ENCODE results near the gene NSG1. TPM values are rescaled to one million over a fixed set of nuclear protein-coding genes. Genes with fewer than 3 reads are reported as not detected.

NSG1 gene
- total RNA-seq, 4 donors from 2014 or later, result 0.42 to 5.1 (median 2.7) TPM

- DNase-seq (ENCODE audit: extremely low spot score), result no peak
- H3K4me3 ChIP-seq, result no peak overlapping the region
- H3K27me3 ChIP-seq, result peaks cover 0 to 98% (median 25%) of the 10 kb centered on the region in 4 donors
- intact Hi-C loops (cut with DNase I), result no loop called here
- no peaks in the 10 kb centered on the region for H3K9me3 ChIP-seq
- 75% methylated on average over 2 of the region's 11 CpGs for WGBS
- TF ChIP-seq POLR2A (IDR thresholded peaks at IDR 0.05; ENCODE audit: low read depth), result no peak
- no peak for TF ChIP-seq POLR2AphosphoS5 (IDR thresholded peaks at IDR 0.05)
- peaks cover 20 to 31% (median 30%) of the 10 kb centered on the region in 4 donors for H3K4me1 ChIP-seq
- H3K36me3 ChIP-seq, result no peaks in the 10 kb centered on the region
- no peak overlapping the region for H3K27ac ChIP-seq (replicated peaks in 1 of 4)
Observed at GRCh38 chr4:4390515-4391240, 3.8 kb downstream of the NSG1 start.

- no peak overlapping the region for H3K27ac ChIP-seq (replicated peaks in 1 of 4)
- H3K27me3 ChIP-seq, result peaks cover 0 to 97% (median 13%) of the 10 kb centered on the region in 4 donors
- TF ChIP-seq POLR2AphosphoS5 (IDR thresholded peaks at IDR 0.05) (no peak), CTCF (IDR thresholded peaks at IDR 0.05) (no peak), EP300 (IDR thresholded peaks at IDR 0.05) (no peak), POLR2A (IDR thresholded peaks at IDR 0.05; ENCODE audit: low read depth) (no peak)
- 83% methylated on average over 4 of the region's 4 CpGs for WGBS
- no peak overlapping the region for H3K4me3 ChIP-seq
- intact Hi-C loops (cut with DNase I), result no loop called here
- H3K36me3 ChIP-seq, result no peaks in the 10 kb centered on the region
- no peak for DNase-seq (ENCODE audit: extremely low spot score)
- peaks cover 12 to 23% (median 18%) of the 10 kb centered on the region in 4 donors for H3K4me1 ChIP-seq
- H3K9me3 ChIP-seq, result no peaks in the 10 kb centered on the region
Observed at GRCh38 chr4:4391866-4392265, 5.0 kb downstream of the NSG1 start.

- DNase-seq (ENCODE audit: extremely low spot score), result no peak
- H3K36me3 ChIP-seq, result no peaks in the 10 kb centered on the region
- H3K27ac ChIP-seq (replicated peaks in 1 of 4), result no peak overlapping the region
- no peaks in the 10 kb centered on the region for H3K9me3 ChIP-seq
- H3K4me1 ChIP-seq, result peaks cover 5 to 15% (median 11%) of the 10 kb centered on the region in 4 donors
- TF ChIP-seq POLR2A (IDR thresholded peaks at IDR 0.05; ENCODE audit: low read depth) (no peak), EP300 (IDR thresholded peaks at IDR 0.05) (no peak)
- H3K27me3 ChIP-seq, result peaks cover 0 to 97% (median 5%) of the 10 kb centered on the region in 4 donors
- 90% methylated on average over 10 of the region's 13 CpGs for WGBS
- H3K4me3 ChIP-seq, result no peak overlapping the region
- intact Hi-C loops (cut with DNase I), result no loop called here
Observed at GRCh38 chr4:4392501-4393183, 5.7 kb downstream of the NSG1 start.

GRCh38 chr4:4394644-4395043, 7.7 kb downstream of the NSG1 start:
- H3K27me3 ChIP-seq, result peaks cover 0 to 97% (median 0%) of the 10 kb centered on the region in 4 donors
- H3K36me3 ChIP-seq, result no peaks in the 10 kb centered on the region
- no peak overlapping the region for H3K4me3 ChIP-seq
- H3K27ac ChIP-seq (replicated peaks in 1 of 4), result no peak overlapping the region
- peaks cover 0 to 5% (median 0%) of the 10 kb centered on the region in 4 donors for H3K4me1 ChIP-seq
- no peak for TF ChIP-seq POLR2AphosphoS5 (IDR thresholded peaks at IDR 0.05)
- no peak for TF ChIP-seq EP300 (IDR thresholded peaks at IDR 0.05)
- TF ChIP-seq POLR2A (IDR thresholded peaks at IDR 0.05; ENCODE audit: low read depth), result no peak
- no peak for TF ChIP-seq CTCF (IDR thresholded peaks at IDR 0.05)
- intact Hi-C loops (cut with DNase I), result no loop called here
- DNase-seq (ENCODE audit: extremely low spot score), result no peak
- peaks cover 0 to 2% (median under 1%) of the 10 kb centered on the region in 4 donors for H3K9me3 ChIP-seq
- 58% methylated on average over 7 of the region's 9 CpGs for WGBS

- TF ChIP-seq POLR2AphosphoS5 (IDR thresholded peaks at IDR 0.05), result no peak
- no peak for TF ChIP-seq POLR2A (IDR thresholded peaks at IDR 0.05; ENCODE audit: low read depth)
- Histone ChIP-seq H3K36me3 (no peaks in the 10 kb centered on the region), H3K27me3 (peaks cover 0 to 97% (median 0%) of the 10 kb centered on the region in 4 donors), H3K4me3 (no peak overlapping the region), H3K27ac (replicated peaks in 1 of 4) (no peak overlapping the region), H3K9me3 (peaks cover 0 to 9% (median 3%) of the 10 kb centered on the region in 4 donors), H3K4me1 (peaks cover 0 to 5% (median 0%) of the 10 kb centered on the region in 4 donors)
- DNase-seq (ENCODE audit: extremely low spot score), result no peak
- WGBS, result 66% methylated on average over 6 of the region's 9 CpGs
- intact Hi-C loops (cut with DNase I), result no loop called here
Observed at GRCh38 chr4:4395371-4395770, 8.5 kb downstream of the NSG1 start.
